Tibial artery (tissue), 4 donors: ENCODE results near the gene REX1BD.

Source experiments
- DNase-seq, 2 donors: peaks; one replicate each; pipeline ENCODE4 v3.0.0-alpha.2; 2019
- H3K27ac ChIP-seq, 2 donors: fragments of 200-600 bp; sonication (generic) in 1 of 2; 1 replicate in 1 of 2; 2 replicates in 1 of 2; pipeline ENCODE4 v1.5.1; 2018 to 2019; ENCODE audit warnings: mild to moderate bottlenecking in 1 of 2
- H3K27me3 ChIP-seq, 2 donors: fragments of 200-600 bp; sonication (generic) in 1 of 2; one replicate each; pipeline versions ENCODE4 v1.5.1 to v1.6.0; 2016 to 2019
- H3K36me3 ChIP-seq, 3 donors: fragments of 200-600 bp; sonication (generic) in 2 of 3; one replicate each; pipeline ENCODE4 v1.5.1; 2016 to 2019; ENCODE audit warnings: mild to moderate bottlenecking in 2 of 3
- H3K4me1 ChIP-seq, 4 donors: fragments of 200-600 bp; sonication (generic) in 2 of 4; 1 replicate in 3 of 4; 2 replicates in 1 of 4; pipeline ENCODE4 v1.5.1; 2016 to 2019
- H3K4me3 ChIP-seq, 2 donors: fragments of 200-600 bp; sonication (generic) in 1 of 2; 1 replicate in 1 of 2; 2 replicates in 1 of 2; pipeline ENCODE4 v1.5.1; 2018 to 2019; ENCODE audit warnings: mild to moderate bottlenecking in 2 of 2
- H3K9me3 ChIP-seq, 3 donors: fragments of 200-600 bp; sonication (generic) in 1 of 3; one replicate each; pipeline ENCODE4 v1.5.1; 2016 to 2019
- CTCF ChIP-seq, 2 experiments: fragments of 200-600 bp in 1 of 2; fragments of 450-650 bp in 1 of 2; IDR thresholded peaks; one replicate each; pipeline ENCODE4 v1.5.1; 2017 to 2019; ENCODE audit warnings: antibody characterized with exemption in 2 of 2, mild to moderate bottlenecking in 1 of 2, moderate library complexity in 1 of 2
- intact Hi-C: fragments of 100-400 bp; cut with DNase I; formaldehyde crosslinking; loops from one replicate; pipeline ENCODE4 v1.15.0; 2023; ENCODE audit warnings: low total_unique reads

The REX1BD gene

GRCh38 chr19:18608805-18609716 is 20.5 kb downstream of the REX1BD start:
- H3K9me3 ChIP-seq, result no peaks in the 10 kb centered on the region
- no peaks in the 10 kb centered on the region for H3K36me3 ChIP-seq
- H3K4me1 ChIP-seq, result peaks cover 0 to 62% (median 49%) of the 10 kb centered on the region in 4 donors
- intact Hi-C loops, result no loop called here
- no peak overlapping the region for H3K4me3 ChIP-seq
- DNase-seq, result no peak
- TF ChIP-seq CTCF (IDR thresholded peaks at IDR 0.05), result no peak
- H3K27ac ChIP-seq, result no peak overlapping the region
- peaks cover 10 to 96% of the 10 kb centered on the region in 2 donors for H3K27me3 ChIP-seq

- no peak for DNase-seq
- Histone ChIP-seq H3K27me3 (peaks cover 10 to 96% of the 10 kb centered on the region in 2 donors), H3K36me3 (no peaks in the 10 kb centered on the region), H3K27ac (no peak overlapping the region), H3K4me3 (no peak overlapping the region), H3K4me1 (peaks cover 0 to 58% (median 45%) of the 10 kb centered on the region in 4 donors), H3K9me3 (no peaks in the 10 kb centered on the region)
- intact Hi-C loops, result no loop called here
- no peak for TF ChIP-seq CTCF (IDR thresholded peaks at IDR 0.05)
These were observed 21.1 kb downstream of the REX1BD start for GRCh38 chr19:18609717-18610051.

DNA sequence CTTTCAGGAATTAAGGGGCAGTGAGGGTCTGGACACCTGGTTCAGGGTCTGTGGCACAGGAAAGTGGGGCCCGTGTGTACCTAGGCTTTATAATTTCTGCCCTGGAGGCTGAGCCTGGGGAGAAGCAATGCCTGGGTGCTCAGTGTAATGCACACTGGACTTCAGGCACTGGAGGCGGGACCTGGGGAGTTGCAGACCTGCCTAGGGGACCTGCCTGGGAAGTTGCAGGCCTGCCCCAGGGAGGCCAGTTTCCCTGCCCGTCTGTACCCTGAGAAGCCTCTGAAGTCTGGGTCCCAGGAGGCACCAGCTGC is 21.6 kb downstream of the REX1BD start:
- TF ChIP-seq CTCF (IDR thresholded peaks at IDR 0.05), result no peak
- H3K9me3 ChIP-seq, result no peaks in the 10 kb centered on the region
- H3K36me3 ChIP-seq, result no peaks in the 10 kb centered on the region
- H3K4me3 ChIP-seq, result no peak overlapping the region
- peaks cover 10 to 96% of the 10 kb centered on the region in 2 donors for H3K27me3 ChIP-seq
- intact Hi-C loops, result no loop called here
- peaks cover 0 to 57% (median 45%) of the 10 kb centered on the region in 4 donors for H3K4me1 ChIP-seq
- H3K27ac ChIP-seq, result no peak overlapping the region
- no peak for DNase-seq

GRCh38 chr19:18610556-18611326 is 22.1 kb downstream of the REX1BD start:
- no peak for TF ChIP-seq CTCF (IDR thresholded peaks at IDR 0.05)
- DNase-seq, result no peak
- peaks cover 0 to 52% (median 42%) of the 10 kb centered on the region in 4 donors for H3K4me1 ChIP-seq
- H3K27ac ChIP-seq, result no peak overlapping the region
- H3K4me3 ChIP-seq, result no peak overlapping the region
- no peaks in the 10 kb centered on the region for H3K36me3 ChIP-seq
- intact Hi-C loops, result no loop called here
- peaks cover 10 to 96% of the 10 kb centered on the region in 2 donors for H3K27me3 ChIP-seq
- no peaks in the 10 kb centered on the region for H3K9me3 ChIP-seq

DNA sequence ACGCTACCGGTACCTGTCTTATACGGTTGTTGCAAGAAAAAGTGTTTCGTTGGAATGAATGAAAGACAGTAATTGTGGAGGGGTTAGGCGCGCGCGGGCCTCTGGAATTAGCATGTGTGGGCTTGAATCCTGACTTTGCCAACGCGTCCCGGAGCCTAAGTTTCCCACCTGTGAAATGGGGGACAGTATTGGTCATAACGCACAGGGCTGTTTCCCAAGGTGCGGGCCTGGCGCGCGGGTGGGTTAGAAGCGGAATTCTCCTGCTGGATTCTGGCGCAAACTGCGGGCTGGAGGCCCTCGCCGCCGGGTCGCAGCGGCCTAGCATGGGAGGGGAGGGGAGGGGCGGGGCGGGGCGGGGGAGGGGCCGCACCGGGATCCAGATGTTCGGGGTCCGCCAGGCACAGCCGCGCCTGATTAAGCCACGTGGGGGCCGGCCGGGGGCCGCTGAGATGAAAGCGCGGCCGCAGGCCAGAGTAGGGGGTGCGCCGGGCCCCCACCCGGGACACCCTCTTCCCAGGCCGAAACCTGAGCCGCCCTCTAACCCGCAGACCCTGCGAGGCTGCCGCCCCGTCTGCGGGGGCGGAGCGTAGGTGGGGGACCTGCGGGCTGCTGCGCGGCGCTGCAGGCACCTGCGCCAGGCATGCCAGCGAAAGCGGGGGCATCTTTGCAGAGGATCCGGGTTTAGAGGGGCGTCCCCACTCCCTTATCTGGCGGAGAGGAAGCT is 22.9 kb downstream of the REX1BD start:
- Histone ChIP-seq H3K4me1 (peaks cover 0 to 45% (median 36%) of the 10 kb centered on the region in 4 donors), H3K4me3 (peak overlapping the region in 1 of 2 donors; percentile 54), H3K27me3 (peaks cover 10 to 95% of the 10 kb centered on the region in 2 donors), H3K27ac (no peak overlapping the region), H3K9me3 (no peaks in the 10 kb centered on the region), H3K36me3 (no peaks in the 10 kb centered on the region)
- no peak for DNase-seq
- TF ChIP-seq CTCF (IDR thresholded peaks at IDR 0.05), result no peak
- intact Hi-C loops, result no loop called here
